Endothelial cell of umbilical vein (primary cell): Measurements from ENCODE around the gene BABAM2. TPM values are rescaled to one million over a fixed set of nuclear protein-coding genes. Genes with fewer than 3 reads are reported as not detected.
"Not testable (repeated sequence)": the region's sequence is repeated elsewhere in the genome, so short reads cannot be mapped to it uniquely, and the experiment has no call there.

ENCODE experiments used
- BruUV-seq: library from RNA; stranded (reverse); fragments of 400-500 nt; replicated peaks from 2 replicates; lab custom pipeline; 2021; lab: Mats Ljungman, UMichigan
- CTCF ChIA-PET: fragments of 300-600, 350-600 bp; sonication (Branson Sonifier 250); formaldehyde crosslinking; loops from one replicate; lab custom pipeline; 2021; ENCODE audit warnings: antibody characterized with exemption, inconsistent platforms; lab: Charles Lee
- POLR2A ChIA-PET: fragments of 300-600, 350-600 bp; sonication (Branson Sonifier 250); formaldehyde crosslinking; loops from one replicate; lab custom pipeline; 2021; ENCODE audit warnings: antibody characterized with exemption, inconsistent platforms; lab: Charles Lee
- DNase-seq: peaks from one replicate; pipeline ENCODE4 v3.0.0-alpha.2; 2011; ENCODE audit warnings: low read depth, low spot score
- FAIRE-seq: peaks from 2 replicates; lab custom pipeline; 2011; peaks lifted over from hg19 to GRCh38; lab: Jason Lieb, UNC
- H2AFZ ChIP-seq: 2 replicates; pipeline ENCODE4 v1.6.0; 2012; ENCODE audit warnings: low read depth, low read length, control low read depth, inconsistent platforms
- H3K27ac ChIP-seq: 2 replicates; pipeline ENCODE4 v1.5.1; 2011; ENCODE audit warnings: low read depth, mild to moderate bottlenecking, control low read depth, low read length, moderate library complexity; ENCODE audit not compliant: insufficient read depth
- H3K27me3 ChIP-seq, 2 experiments: 2 replicates each; pipeline versions ENCODE4 v1.6.0 to v1.6.1; 2011; ENCODE audit warnings: low read length in 2 of 2, mixed read lengths in 1 of 2; ENCODE audit not compliant: control insufficient read depth in 2 of 2, insufficient read depth in 2 of 2
- H3K36me3 ChIP-seq, 2 experiments: 2 replicates in 1 of 2; 3 replicates in 1 of 2; pipeline ENCODE4 v1.5.1; 2011; ENCODE audit warnings: low read length in 2 of 2, mild to moderate bottlenecking in 1 of 2, moderate library complexity in 1 of 2; ENCODE audit not compliant: control insufficient read depth in 2 of 2, insufficient read depth in 2 of 2; ENCODE audit errors: extremely low read depth in 1 of 2
- H3K4me1 ChIP-seq: 3 replicates; pipeline ENCODE4 v1.5.1; 2011; ENCODE audit warnings: mild to moderate bottlenecking, low read length; ENCODE audit not compliant: control insufficient read depth, insufficient read depth; ENCODE audit errors: extremely low read depth
- H3K4me2 ChIP-seq: 2 replicates; pipeline ENCODE4 v1.6.1; 2011; ENCODE audit warnings: low read length, control low read depth, mixed read lengths; ENCODE audit not compliant: insufficient read depth
- H3K4me3 ChIP-seq, 3 experiments: fragments of 200-600 bp in 1 of 3; sonication (generic), shearing (Covaris generic) in 1 of 3; replicated peaks in 1 of 3; 2 replicates each; pipeline ENCODE4 v1.5.1; 2011 to 2016; ENCODE audit warnings: control low read depth in 3 of 3, low read length in 3 of 3, mild to moderate bottlenecking in 2 of 3, inconsistent platforms in 1 of 3, low read depth in 1 of 3, moderate library complexity in 1 of 3; ENCODE audit not compliant: insufficient read depth in 1 of 3
- H3K79me2 ChIP-seq: 2 replicates; pipeline ENCODE4 v1.6.0; 2012; ENCODE audit warnings: low read length, inconsistent platforms; ENCODE audit not compliant: control insufficient read depth, insufficient read depth
- H3K9ac ChIP-seq: replicated peaks from 2 replicates; pipeline ENCODE3; 2011; ENCODE audit warnings: low read length, control low read depth; ENCODE audit not compliant: insufficient read depth; ENCODE audit errors: extremely low read depth
- H3K9me1 ChIP-seq: replicated peaks from 3 replicates; pipeline ENCODE4 v1.6.0; 2011; ENCODE audit warnings: mild to moderate bottlenecking, low read length; ENCODE audit not compliant: control insufficient read depth, insufficient read depth; ENCODE audit errors: extremely low read depth
- H3K9me3 ChIP-seq: replicated peaks from 2 replicates; pipeline ENCODE4 v1.5.1; 2012; ENCODE audit warnings: low read length, inconsistent platforms; ENCODE audit not compliant: control insufficient read depth, insufficient read depth
- H4K20me1 ChIP-seq: replicated peaks from 2 replicates; pipeline ENCODE3; 2011; ENCODE audit warnings: mild to moderate bottlenecking, low read length; ENCODE audit not compliant: control insufficient read depth, insufficient read depth; ENCODE audit errors: extremely low read depth
- EZH2 ChIP-seq: IDR thresholded peaks from 2 replicates; pipeline ENCODE4 v1.6.1; 2012; ENCODE audit warnings: borderline replicate concordance, low read depth, mild to moderate bottlenecking, moderate library complexity, low read length, inconsistent platforms; ENCODE audit not compliant: severe bottlenecking
- FOS ChIP-seq: IDR thresholded peaks from 2 replicates; pipeline ENCODE4 v1.6.1; 2011; ENCODE audit warnings: mild to moderate bottlenecking, low read length, moderate library complexity, borderline replicate concordance; ENCODE audit not compliant: insufficient read depth
- GATA2 ChIP-seq: IDR thresholded peaks from 2 replicates; pipeline ENCODE4 v1.7.0; 2011; ENCODE audit warnings: low read depth, mild to moderate bottlenecking, moderate library complexity, mixed read lengths, low read length; ENCODE audit not compliant: insufficient read length, insufficient read depth
- JUN ChIP-seq: IDR thresholded peaks from 2 replicates; pipeline ENCODE4 v1.6.1; 2011; ENCODE audit warnings: borderline replicate concordance, low read depth; ENCODE audit not compliant: insufficient read length, insufficient read depth
- MAX ChIP-seq: IDR thresholded peaks from 2 replicates; pipeline ENCODE4 v1.6.1; 2011; ENCODE audit not compliant: insufficient read depth, insufficient read length
- MYC ChIP-seq: IDR thresholded peaks from one replicate; pipeline ENCODE4 v1.6.1; 2011; ENCODE audit warnings: mild to moderate bottlenecking, low read depth, low read length
- POLR2A ChIP-seq: IDR thresholded peaks from 2 replicates; pipeline ENCODE4 v1.6.1; 2012; ENCODE audit warnings: low read depth, mild to moderate bottlenecking, control low read depth, low read length
- POLR2AphosphoS5 ChIP-seq: IDR thresholded peaks from 2 replicates; pipeline ENCODE4 v1.6.1; 2012; ENCODE audit warnings: low read depth, mild to moderate bottlenecking, control low read depth, low read length, moderate library complexity; ENCODE audit not compliant: insufficient read depth
- dilution Hi-C: fragments of 300-500 bp; cut with MboI; formaldehyde crosslinking; loops from one replicate; pipeline ENCODE4 v1.15.0; 2019; ENCODE audit warnings: low sequenced_read_pairs; ENCODE audit not compliant: extremely low pct_ligation_motif_present
- intact Hi-C: fragments of 100-400 bp; cut with micrococcal nuclease; formaldehyde crosslinking; loops from one replicate; pipeline ENCODE4 v1.10.0; 2022
- polyA plus RNA-seq, 4 experiments: library from polyadenylated mRNA; depleted of rRNA in 3 of 4; stranded (reverse) in 3 of 4; unstranded in 1 of 4; fragments of >200 nt; gene quantifications; 2 replicates each; pipeline versions ENCODE4 v1.2.1 to v1.2.3, GENCODE V29; 2011 to 2012; ENCODE audit warnings: missing spikeins in 1 of 4
- total RNA-seq: library from RNA; stranded (reverse); gene quantifications from 2 replicates; pipeline ENCODE4 v1.2.3, GENCODE V29; 2021
- TF ChIP-seq, protein P1 (sequence below), 2 donors: IDR thresholded peaks; 1 replicate in 1 of 2; 2 replicates in 1 of 2; pipeline ENCODE4 v1.5.1; 2011; ENCODE audit warnings: low read length in 2 of 2, mild to moderate bottlenecking in 2 of 2, moderate library complexity in 2 of 2, control low read depth in 1 of 2, inconsistent platforms in 1 of 2, low read depth in 1 of 2; ENCODE audit not compliant: insufficient read depth in 1 of 2; ENCODE audit errors: extremely low read depth in 1 of 2

Gene BABAM2
- total and polyA plus RNA-seq, 2 donors (not counting 3 experiments of a cell fraction or from before 2014, with no cell fraction given): 19.9 to 27.6 TPM

DNA sequence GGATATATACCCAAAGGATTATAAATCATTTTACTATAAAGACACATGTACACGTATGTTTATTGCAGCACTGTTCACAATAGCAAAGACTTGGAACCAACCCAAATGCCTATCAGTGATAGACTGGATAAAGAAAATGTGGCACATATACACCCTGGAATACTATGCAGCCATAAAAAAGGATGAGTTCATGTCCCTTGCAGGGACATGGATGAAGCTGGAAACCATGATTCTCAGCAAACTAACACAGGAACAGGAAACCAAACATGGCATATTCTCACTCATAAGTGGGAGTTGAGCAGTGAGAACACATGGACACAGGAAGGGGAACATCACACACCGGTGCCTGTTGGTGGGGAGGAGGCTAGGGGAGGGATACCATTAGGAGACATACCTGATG, 135.7 kb downstream of the BABAM2 start:
- H3K4me2 ChIP-seq, H3K4me3 ChIP-seq, H3K9me3 ChIP-seq, H3K9me1 ChIP-seq, POLR2A ChIA-PET, intact Hi-C loops, H3K27ac ChIP-seq, DNase-seq, H3K9ac ChIP-seq, BruUV-seq, H3K36me3 ChIP-seq, H3K79me2 ChIP-seq, H3K27me3 ChIP-seq, dilution Hi-C loops, H3K4me1 ChIP-seq, CTCF ChIA-PET, H2AFZ ChIP-seq, H4K20me1 ChIP-seq, FAIRE-seq: not testable (repeated sequence)

GRCh38 chr2:28028025-28028424, 137.5 kb downstream of the BABAM2 start:
- no peaks in the 10 kb centered on the region for H4K20me1 ChIP-seq
- H3K4me2 ChIP-seq: no peak overlapping the region
- ChIA-PET POLR2A (no interaction called here), CTCF (no interaction called here)
- intact Hi-C loops (no loop called here), dilution Hi-C loops (no loop called here)
- DNase-seq (no peak), FAIRE-seq (no peak)
- no peak overlapping the region for H3K4me3 ChIP-seq
- no TSS peak for BruUV-seq
- H3K9me1 ChIP-seq: no peaks in the 10 kb centered on the region
- no peaks in the 10 kb centered on the region for H3K36me3 ChIP-seq
- no peak overlapping the region for H3K27ac ChIP-seq
- H2AFZ ChIP-seq: no peak overlapping the region
- H3K79me2 ChIP-seq: no peaks in the 10 kb centered on the region
- TF ChIP-seq EZH2 (no peak), MAX (no peak), POLR2A (no peak), GATA2 (no peak), MYC (no peak), JUN (no peak), POLR2AphosphoS5 (no peak), FOS (no peak)
- TF ChIP-seq, protein P1, sequence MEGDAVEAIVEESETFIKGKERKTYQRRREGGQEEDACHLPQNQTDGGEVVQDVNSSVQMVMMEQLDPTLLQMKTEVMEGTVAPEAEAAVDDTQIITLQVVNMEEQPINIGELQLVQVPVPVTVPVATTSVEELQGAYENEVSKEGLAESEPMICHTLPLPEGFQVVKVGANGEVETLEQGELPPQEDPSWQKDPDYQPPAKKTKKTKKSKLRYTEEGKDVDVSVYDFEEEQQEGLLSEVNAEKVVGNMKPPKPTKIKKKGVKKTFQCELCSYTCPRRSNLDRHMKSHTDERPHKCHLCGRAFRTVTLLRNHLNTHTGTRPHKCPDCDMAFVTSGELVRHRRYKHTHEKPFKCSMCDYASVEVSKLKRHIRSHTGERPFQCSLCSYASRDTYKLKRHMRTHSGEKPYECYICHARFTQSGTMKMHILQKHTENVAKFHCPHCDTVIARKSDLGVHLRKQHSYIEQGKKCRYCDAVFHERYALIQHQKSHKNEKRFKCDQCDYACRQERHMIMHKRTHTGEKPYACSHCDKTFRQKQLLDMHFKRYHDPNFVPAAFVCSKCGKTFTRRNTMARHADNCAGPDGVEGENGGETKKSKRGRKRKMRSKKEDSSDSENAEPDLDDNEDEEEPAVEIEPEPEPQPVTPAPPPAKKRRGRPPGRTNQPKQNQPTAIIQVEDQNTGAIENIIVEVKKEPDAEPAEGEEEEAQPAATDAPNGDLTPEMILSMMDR (IDR thresholded peaks at IDR 0.05; ENCODE audit: extremely low read depth in 1 of 2, insufficient read depth in 1 of 2, low read depth in 1 of 2, low read length in 2 of 2): no peak
- no peaks in the 10 kb centered on the region for H3K9me3 ChIP-seq
- H3K27me3 ChIP-seq: no peaks in the 10 kb centered on the region
- H3K9ac ChIP-seq: no peak overlapping the region
- H3K4me1 ChIP-seq: no peaks in the 10 kb centered on the region
